OCI-M2 (cell line): ENCODE data around the gene OR51B2.
"Not testable (repeated sequence)": the region's sequence is repeated elsewhere in the genome, so short reads cannot be mapped to it uniquely, and the experiment has no call there.

Source experiments
- DNase-seq: peaks from one replicate; lab custom pipeline; 2025; ENCODE audit not compliant: unreplicated experiment; lab: John Stamatoyannopoulos, UW

Gene OR51B2

DNA sequence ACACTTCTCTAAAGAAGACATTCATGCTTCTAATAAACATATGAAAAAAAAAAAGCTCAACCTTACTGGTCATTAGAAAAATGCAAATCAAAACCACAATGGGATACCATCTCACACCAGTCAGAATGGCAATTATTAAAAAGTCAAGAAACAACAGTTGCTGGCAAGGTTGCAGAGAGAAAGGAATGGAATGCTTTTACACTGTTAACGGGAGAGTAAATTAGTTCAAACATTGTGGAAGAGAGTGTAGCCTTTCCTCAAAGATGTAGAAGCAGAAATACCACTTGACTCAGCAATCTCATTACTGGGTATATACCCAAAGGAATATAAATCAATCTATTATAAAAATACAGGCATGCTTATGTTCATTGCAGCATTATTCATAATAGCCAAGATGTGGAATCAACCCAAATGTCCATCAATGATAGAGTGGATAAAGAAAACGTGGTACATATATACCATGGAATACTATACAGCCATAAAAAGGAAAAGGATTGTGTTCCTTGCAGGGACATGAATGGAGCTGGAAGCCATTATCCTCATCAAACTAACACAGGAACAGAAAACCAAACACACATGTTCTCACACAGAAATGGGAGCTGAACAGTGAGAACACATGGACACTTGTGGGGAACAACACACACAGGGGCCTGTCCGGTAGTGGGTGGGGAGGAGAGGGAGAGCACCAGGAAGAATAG lies 10.6 kb downstream of the OR51B2 start:
- DNase-seq: not testable (repeated sequence)

DNA sequence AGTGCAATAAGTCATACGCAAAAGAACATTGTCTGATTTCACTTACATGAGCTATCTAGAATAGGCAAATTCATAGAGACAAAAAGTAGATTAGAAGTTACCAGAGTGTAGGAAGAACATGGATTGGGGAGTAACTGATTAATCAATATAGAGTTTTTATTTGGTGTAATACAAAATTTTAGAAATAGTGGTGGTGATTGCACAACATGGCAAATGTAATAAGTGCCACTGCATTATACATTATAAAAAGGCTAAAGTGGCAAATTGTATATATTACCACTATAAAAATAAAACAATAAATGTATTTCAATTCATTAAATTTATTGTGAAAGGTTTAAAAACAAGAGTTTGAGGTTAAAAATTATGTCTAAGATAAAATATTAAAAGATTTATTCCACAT lies 13.7 kb downstream of the OR51B2 start:
- no peak for DNase-seq

DNA sequence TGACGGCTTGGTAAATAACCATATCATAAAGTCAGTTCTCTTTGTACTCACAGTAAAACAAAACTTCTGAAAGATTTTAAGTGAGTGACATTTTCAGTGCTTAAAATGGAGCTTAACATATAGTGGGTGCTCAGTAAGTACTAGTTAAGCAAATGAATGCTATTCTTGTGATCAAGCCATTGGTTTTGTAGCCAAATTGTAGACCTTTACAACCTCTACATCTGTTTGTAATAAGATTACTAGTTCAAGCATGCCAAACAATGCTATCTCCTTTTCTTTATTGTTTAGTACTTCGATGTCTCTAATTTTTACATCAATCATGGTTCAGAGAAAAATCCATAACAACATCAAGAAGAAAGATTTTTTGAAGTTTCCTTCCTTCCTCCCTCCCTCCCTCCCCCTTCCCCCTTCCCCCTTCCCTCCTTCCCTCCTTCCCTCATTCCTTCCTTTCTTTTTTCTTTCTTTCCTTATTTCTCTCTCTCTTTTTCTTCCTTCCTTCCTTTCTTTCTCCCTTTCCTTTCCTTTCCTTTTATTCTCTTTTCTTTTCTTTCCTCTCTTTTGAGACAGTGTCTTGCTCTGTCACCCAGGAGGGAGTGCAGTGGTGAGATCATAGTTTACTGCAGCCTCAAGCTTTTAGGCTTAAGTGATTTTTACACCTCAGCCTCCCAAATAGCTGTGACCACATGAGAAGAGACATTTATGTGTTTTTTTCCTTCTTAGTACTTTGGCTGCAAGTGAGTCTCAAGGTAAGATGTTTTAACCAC lies 16.7 kb downstream of the OR51B2 start:
- DNase-seq: no peak

DNA sequence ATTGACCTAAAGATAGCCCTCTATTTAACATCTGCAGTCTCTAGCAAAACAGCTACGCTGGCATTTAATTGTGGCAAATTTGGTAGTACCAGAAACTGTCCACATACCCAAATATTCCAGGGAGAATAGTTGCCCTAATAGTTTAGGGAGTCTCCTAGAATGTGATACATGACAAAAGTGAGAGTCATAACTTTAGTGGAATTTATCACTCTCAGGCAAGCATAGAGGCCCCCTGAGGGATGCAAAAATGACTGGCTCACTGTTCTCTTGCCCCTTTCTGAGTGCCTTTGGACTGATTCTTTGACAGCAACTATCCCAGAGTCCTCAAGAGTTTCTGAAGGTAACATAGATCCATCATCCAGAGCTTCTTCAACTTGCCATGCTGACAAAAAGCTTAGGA lies 20.1 kb downstream of the OR51B2 start:
- DNase-seq: no peak

DNA sequence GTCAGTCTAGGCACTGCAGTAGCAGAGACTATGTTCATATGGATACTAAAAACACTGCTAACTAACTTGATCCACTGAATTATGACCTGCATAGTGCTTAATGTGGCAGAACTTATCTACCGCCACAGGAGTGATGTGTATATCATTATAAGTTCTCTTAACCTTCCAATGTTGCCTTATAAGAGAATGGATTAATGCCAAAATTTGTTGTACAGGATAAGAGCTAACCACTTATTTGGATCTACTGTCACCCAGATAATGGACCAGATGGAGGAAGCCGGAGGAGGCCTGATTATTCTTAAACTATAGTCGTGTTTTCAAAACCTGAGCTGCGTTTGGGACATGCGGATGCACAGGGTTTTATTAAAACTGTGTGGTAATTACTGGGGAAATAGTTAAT lies 20.5 kb downstream of the OR51B2 start:
- DNase-seq: no peak

DNA sequence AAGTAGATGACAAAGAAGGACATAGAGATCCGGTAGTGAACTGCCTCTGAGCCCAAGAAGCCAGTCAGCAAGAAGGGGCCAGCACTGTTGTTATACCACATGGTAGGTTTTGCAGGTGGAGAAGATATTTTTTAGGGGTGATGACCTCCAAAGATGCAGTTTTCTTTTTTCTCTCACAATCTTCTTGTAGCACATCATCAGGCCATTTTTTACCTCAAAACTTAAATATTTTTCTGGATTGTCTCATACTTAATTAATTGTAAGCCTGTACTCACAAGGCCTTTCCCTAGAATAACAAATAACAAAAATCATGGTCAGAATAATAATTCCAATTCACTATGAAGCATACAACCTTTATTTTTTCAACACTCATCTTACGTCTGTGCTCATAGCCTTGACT lies 22.3 kb downstream of the OR51B2 start, which contains the start of gene OR51B4:
Gene OR51B4 (minus strand): TSS at position 101 of the 400 bp plus-strand sequence. CDS start 0 bp downstream, at position 101.
- DNase-seq: no peak

DNA sequence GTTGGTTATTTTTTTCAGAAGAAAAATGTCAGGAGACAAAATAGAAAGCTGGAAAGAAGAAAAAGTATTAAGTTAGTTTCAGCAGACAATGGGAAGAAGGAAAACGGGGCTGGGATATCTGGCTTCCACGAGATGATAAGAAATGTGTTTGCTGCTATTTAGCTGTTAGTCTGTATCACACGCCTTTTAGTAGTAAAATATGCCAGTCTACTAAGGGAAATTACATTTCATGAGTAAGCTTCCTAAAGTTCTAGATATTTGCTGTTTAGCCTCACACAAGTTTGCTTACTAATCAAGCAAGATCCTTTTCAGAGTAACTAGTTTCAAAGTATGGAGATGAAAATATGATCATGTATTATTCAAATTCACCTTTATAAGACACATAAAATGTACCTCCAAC lies 23.8 kb downstream of the OR51B2 start:
- no peak for DNase-seq

DNA sequence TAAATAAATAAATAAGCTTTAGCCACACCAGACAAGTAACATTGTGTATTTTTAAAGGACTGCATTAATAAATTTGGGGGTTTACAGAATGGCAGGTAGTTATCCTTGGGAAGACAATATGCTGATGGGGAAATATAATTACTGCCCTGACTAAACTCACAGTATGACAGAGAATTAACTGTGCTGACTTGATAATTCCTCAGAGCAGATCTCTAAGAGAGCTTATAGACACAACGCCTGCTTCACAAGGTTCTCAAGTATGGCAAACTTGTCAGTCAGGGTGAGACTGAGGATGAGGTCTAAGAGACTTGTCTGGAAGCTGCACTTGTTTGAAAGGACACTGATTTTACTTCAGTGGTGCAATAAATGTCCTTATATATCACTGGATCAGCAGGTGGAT lies 25.6 kb downstream of the OR51B2 start:
- no peak for DNase-seq

DNA sequence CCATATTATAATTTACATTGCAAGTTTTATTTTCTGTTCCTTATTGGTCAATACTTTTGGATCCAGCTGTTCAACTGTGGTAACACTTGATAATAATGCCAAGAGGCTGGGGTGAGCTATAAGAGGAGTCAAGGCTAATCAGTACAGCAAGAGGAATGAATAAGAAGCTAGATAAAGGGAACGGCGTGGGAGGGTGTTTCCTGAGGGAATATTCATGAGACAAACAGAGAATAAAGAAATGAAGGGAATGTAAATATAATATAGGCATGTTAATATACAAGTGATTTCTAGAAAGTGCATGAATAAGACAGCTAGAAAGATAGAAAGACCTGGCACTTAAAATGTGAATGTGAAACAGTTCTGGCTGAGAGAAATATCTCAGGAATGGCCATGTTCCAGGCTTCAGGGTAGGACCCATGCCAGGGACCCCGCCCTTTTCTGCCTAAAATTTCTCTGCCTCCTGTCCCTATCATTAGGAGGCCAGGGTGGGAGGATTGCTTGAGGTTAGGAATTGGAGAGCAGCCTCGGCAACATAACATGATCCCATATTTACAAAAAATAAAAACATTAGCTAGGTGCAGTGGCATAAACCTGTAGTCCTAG lies 26.3 kb downstream of the OR51B2 start:
- no peak for DNase-seq

DNA sequence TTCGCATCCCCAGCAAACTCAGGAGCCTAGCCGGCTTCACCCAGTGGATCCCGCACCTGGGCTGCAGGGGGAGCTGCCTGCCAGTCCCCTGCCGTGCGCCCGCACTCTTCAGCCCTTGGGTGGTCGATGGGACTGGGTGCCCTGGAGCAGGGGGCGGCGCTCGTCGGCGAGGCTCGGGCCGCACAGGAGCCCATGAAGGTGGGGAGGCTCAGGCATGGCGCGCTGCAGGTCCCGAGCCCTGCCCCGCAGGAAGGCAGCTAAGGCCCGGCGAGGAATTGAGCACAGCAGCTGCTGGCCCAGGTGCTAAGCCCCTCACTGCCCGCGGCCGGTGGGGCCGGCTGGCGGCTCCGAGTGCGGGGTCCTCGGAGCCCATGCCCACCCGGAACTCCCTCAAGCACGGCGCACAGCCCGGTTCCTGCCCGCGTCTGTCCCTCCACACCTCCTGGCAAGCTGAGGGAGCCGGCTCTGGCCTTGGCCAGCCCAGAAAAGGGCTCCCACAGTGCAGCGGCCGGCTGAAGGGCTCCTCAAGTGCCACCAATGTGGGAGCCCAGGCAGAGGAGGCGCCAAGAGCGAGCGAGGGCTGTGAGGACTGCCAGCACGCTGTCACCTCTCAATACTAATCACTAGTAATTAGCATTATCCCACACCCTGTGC lies 29.6 kb downstream of the OR51B2 start:
- DNase-seq: not testable (repeated sequence)

DNA sequence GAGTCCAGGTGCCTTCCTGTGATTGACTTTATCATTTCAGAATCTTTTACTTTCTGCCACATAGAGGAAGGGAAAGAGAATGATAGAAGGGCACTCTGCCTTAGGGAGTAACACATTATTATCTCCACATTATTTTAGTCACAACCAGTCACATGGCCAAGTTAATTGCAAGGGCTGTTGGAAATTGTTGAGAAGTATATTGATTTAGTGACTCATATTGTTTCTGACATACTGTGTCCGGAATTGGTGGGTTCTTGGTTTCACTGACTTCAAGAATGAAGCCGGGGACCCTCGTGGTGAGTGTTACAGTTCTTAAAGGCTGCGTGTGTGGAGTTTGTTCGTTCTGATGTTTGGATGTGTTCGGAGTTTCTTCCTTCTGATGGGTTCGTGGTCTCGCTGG lies 31.1 kb downstream of the OR51B2 start:
- no peak for DNase-seq

DNA sequence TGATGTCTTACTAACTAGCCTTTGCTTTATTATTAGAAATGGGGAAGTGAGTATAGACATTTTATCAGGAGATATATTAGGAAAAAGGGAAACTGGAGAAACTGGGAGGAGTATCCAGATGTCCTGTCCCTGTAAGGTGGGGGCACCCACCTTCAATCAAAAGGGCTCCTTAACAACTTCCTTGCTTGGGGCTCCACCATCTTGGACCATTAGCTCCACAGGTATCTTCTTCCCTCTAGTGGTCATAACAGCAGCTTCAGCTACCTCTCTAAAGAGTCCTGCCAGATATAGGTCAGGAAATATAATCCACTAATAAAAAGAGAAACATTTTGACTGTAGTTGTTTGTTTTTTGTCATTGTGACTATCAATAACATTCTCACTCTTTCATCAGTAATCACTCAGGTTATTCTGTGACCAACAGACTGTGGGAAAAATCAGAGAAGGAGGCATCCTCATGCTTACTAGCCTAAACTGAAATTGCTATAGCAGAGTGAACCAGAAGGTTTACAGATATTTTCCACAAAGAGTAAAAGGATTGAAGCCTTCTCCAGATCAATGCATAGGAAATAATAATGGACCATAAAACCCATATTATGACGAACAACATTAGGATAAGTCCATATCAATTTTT lies 32.8 kb downstream of the OR51B2 start:
- DNase-seq: no peak

DNA sequence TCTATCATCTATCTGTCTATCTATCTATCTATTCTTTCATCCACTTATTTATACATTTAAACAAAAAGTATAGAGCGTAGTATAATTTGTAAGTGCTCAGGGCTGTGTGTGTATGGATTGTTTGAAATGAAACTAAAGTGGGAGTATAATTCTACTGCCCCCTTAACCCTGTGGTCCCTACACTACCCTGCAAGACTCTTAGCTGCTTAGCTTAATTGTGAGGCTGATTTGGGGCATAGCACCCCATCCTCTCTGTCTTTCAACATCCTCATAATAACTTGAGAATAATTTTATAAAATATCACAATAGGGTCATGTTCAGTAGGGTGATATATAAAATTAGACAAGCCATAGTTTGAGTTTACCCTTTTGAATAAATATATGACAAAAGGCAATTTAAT lies 34.0 kb downstream of the OR51B2 start:
- DNase-seq: no peak

DNA sequence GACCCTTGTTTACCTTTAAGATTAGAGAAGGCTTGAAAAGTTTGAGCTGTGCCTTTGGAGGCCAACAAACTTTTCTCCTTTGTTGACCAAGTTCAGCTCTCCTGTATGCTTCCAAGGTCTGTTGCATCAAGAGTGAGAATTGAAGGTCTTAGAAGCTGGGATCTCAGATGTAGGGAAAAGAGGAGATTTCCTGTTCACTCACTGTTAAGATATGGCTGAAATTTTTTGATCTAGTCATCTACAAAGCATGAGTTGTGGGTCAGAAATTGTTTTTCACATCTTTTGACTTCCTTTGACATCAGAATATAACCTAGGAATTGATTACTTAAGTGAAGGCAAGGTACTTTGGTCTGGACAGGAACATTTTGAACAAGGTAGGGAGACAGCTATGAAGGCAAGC lies 34.4 kb downstream of the OR51B2 start:
- DNase-seq: no peak

DNA sequence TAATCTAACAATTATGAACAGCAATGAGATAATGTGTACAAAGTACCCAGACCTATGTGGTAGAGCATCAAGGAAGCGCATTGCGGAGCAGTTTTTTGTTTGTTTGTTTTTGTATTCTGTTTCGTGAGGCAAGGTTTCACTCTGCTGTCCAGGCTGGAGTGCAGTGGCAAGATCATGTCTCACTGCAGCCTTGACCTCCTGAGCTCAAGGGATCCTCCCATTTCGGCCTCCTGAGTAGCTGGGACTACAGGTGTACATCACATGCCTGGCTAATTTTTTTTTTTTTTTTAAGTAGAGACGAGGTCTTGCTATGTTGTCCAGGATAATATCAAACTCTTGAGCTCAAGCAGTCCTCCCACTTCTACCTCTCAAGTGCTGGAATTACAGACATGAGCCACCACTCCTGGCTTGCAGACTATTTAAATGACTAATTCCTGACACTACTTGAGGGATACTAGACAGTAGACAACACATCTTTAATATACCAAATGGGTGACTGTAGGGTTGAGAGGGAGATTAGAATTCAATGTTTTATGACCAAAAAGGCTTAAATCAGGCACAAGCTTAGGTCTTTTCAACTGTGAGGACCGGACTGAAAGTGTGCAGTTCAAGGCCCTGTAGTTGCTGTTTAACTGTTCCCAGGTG lies 35.1 kb downstream of the OR51B2 start:
- DNase-seq: no peak

DNA sequence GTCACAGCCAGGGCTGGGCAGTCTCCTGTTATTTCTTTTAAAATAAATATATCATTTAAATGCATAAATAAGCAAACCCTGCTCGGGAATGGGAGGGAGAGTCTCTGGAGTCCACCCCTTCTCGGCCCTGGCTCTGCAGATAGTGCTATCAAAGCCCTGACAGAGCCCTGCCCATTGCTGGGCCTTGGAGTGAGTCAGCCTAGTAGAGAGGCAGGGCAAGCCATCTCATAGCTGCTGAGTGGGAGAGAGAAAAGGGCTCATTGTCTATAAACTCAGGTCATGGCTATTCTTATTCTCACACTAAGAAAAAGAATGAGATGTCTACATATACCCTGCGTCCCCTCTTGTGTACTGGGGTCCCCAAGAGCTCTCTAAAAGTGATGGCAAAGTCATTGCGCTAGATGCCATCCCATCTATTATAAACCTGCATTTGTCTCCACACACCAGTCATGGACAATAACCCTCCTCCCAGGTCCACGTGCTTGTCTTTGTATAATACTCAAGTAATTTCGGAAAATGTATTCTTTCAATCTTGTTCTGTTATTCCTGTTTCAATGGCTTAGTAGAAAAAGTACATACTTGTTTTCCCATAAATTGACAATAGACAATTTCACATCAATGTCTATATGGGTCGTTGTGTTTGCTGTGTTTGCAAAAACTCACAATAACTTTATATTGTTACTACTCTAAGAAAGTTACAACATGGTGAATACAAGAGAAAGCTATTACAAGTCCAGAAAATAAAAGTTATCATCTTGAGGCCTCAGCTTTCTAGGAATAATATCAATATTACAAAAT lies 35.8 kb downstream of the OR51B2 start:
- DNase-seq: peak; percentile 67

DNA sequence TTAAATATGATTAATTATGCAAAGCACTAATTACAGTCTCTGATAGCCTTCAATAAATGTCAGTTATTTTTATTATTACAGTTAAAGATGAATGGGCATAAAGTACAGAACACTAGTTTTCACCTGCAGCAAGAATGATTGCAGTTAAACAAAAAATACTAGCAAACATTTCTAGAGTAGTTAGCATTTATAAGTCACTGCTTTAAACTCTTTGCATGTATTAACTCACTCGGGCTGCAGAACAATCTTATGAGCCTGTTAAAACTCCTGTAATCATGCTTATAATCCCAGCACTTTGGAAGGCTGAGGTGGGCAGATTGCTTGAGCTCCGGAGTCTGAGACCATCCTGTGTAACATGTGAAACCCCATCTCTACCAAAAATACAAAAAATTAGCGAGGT lies 37.2 kb downstream of the OR51B2 start:
- no peak for DNase-seq

DNA sequence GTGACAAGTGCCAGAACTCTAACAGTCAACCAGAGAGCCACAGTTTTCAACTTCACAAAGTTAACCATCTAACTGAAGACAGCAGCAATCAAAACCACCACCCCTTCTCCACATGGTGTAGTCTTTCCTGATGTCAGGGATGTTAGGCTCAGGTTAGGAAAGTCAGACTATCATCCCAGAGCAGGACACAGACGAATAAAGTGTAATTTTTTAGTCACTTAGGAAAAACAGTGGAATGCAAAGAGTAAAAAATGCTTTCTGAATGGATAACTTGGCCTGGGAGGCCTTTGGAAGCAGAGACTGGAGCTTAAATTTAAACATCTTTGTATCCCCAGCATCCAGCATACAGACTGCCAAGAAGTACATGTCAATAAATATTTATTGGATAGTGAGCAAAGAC lies 37.7 kb downstream of the OR51B2 start:
- DNase-seq: no peak

DNA sequence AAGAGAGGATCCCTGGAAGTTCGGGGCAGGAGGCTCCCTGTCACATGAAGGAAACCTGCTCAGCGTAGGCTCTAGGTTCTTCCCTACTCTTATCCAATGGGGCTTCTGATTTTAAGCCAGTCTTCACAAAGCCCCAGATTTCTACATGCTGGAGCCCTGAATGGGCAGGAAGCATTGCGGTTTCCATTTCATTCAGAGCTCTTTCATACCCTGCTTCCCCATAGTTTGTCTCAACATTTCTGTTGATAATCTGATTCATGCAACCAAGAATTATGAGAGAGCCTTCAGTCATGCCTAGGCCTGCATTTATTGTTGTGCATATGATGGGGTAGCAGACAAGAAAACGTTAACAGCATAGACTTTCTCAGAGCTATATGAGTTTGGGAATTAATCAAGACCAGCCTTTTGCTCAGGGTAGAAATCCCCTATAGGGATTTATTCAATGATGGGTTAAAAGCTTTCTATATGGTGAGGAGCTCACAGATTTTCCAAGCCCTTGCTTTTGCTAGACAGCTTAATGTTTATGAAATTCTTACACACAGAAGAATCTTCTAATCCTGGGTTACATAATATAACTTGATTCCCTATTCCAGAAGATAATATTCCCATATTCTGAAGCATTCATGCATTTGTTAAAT lies 38.3 kb downstream of the OR51B2 start:
- DNase-seq: no peak
